ENCODE measurements around the gene CD93.

DNA sequence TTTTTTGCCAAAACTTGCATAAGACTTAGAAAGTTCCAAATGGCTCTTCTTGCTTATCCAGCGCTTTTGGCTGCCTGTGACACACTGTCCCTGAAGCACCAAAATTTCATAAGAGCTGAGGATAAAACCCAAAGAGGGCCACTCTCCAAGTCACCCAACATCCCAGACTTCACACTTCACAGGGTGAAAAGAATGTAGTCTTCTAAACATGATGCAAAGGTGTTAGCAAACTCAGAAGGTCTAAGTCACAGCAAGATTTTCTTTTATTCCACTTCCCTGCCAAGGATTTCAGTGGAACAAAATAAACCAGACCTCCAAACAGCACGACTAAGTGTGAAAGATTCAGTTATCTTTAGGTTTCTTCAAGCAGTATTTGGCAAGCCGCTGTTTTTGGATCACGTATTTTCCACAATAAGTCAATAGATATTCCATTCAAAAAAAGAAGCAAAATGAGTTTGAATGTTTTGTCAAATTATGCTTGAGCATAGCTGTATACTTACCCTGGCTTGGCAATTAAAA is 44.6 kb upstream of the CD93 start:
- TF ChIP-seq EZH2 (IDR thresholded peaks at IDR 0.05), result no peak
- TF ChIP-seq, protein P1, sequence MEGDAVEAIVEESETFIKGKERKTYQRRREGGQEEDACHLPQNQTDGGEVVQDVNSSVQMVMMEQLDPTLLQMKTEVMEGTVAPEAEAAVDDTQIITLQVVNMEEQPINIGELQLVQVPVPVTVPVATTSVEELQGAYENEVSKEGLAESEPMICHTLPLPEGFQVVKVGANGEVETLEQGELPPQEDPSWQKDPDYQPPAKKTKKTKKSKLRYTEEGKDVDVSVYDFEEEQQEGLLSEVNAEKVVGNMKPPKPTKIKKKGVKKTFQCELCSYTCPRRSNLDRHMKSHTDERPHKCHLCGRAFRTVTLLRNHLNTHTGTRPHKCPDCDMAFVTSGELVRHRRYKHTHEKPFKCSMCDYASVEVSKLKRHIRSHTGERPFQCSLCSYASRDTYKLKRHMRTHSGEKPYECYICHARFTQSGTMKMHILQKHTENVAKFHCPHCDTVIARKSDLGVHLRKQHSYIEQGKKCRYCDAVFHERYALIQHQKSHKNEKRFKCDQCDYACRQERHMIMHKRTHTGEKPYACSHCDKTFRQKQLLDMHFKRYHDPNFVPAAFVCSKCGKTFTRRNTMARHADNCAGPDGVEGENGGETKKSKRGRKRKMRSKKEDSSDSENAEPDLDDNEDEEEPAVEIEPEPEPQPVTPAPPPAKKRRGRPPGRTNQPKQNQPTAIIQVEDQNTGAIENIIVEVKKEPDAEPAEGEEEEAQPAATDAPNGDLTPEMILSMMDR (IDR thresholded peaks at IDR 0.05), result no peak
